ENCODE results near the gene IFRD2. TPM values are rescaled to one million over a fixed set of nuclear protein-coding genes. Genes with fewer than 3 reads are reported as not detected.

IFRD2 gene
- polyA plus RNA-seq, 1 of the 3 experiments (the other 2 are of a cell fraction), result 73.2 TPM

- DNase-seq, result no peak
- peaks cover 0 to 11% of the 10 kb centered on the region in 2 experiments; a peak in 1 of 4 replicates for H3K4me1 ChIP-seq (ENCODE audit: control insufficient read depth in 1 of 2, insufficient read depth in 2 of 2, low read depth in 1 of 2, low read length in 1 of 2)
- no peaks in the 10 kb centered on the region for H3K36me3 ChIP-seq (replicated peaks in 1 of 2; ENCODE audit: control insufficient read depth in 1 of 2, insufficient read depth in 2 of 2, low read length in 1 of 2)
- H4K20me1 ChIP-seq (ENCODE audit: insufficient read depth), result no peaks in the 10 kb centered on the region
- H3K9me3 ChIP-seq, result no peaks in the 10 kb centered on the region
- no peak overlapping the region for H3K9ac ChIP-seq
- H3K27me3 ChIP-seq (ENCODE audit: insufficient read depth), result 0 out of 2 replicates have a peak, but pooled peaks cover 16% of the 10 kb centered on the region
- no peak overlapping the region for H3K4me3 ChIP-seq (ENCODE audit: low read depth in 2 of 2, low read length in 1 of 2)
- 62% methylated on average over 45 of the region's 79 CpGs for WGBS (ENCODE audit: low lambda C conversion rate)
- H3K27ac ChIP-seq (ENCODE audit: low read depth in 2 of 2, low read length in 1 of 2), result no peak overlapping the region
- no peak overlapping the region for H2AFZ ChIP-seq (ENCODE audit: low read depth)
- CTCF ChIA-PET, result interaction anchor here (1.0 to 12.2 kb wide), 13 partner anchors 8 to 162 kb away, joined by 3 to 206 read pairs (median 11); partner anchors contain the start of genes GNAT1, HYAL3 and NAA80
- no peaks in the 10 kb centered on the region for H3K79me2 ChIP-seq (ENCODE audit: insufficient read depth)
- no peak overlapping the region for H3K4me2 ChIP-seq
- no peaks in the 10 kb centered on the region for H3K9me2 ChIP-seq
- TF ChIP-seq EP300 (IDR thresholded peaks at IDR 0.05; ENCODE audit: borderline replicate concordance in 1 of 2, low read depth in 1 of 2, low read length in 1 of 2), result no peak
- no peak for TF ChIP-seq JUND (IDR thresholded peaks at IDR 0.05)
- no peak for TF ChIP-seq RFX5 (IDR thresholded peaks at IDR 0.05; ENCODE audit: low read length)
- no peak for TF ChIP-seq SMC3 (IDR thresholded peaks at IDR 0.05; ENCODE audit: low read depth, low read length)
- no peak for TF ChIP-seq ZBTB33 (IDR thresholded peaks at IDR 0.05; ENCODE audit: borderline replicate concordance, low read depth)
- TF ChIP-seq FOXJ3 (CRISPR knock-in tag; IDR thresholded peaks at IDR 0.05), result no peak
- no peak for TF ChIP-seq RXRA (IDR thresholded peaks at IDR 0.05; ENCODE audit: borderline replicate concordance, low read depth)
- no peak for TF ChIP-seq RCOR1 (IDR thresholded peaks at IDR 0.05; ENCODE audit: low read length)
- TF ChIP-seq NRF1 (IDR thresholded peaks at IDR 0.05; ENCODE audit: low read depth, low read length), result no peak
- TF ChIP-seq GABPA (IDR thresholded peaks at IDR 0.05; ENCODE audit: low read depth), result no peak
- no peak for TF ChIP-seq REST (IDR thresholded peaks at IDR 0.05; ENCODE audit: low read depth, low read length)
- no peak for TF ChIP-seq USF2 (IDR thresholded peaks at IDR 0.05; ENCODE audit: borderline replicate concordance, low read depth, low read length)
- no peak for TF ChIP-seq FOXM1 (IDR thresholded peaks at IDR 0.05; ENCODE audit: low read depth)
- TF ChIP-seq MAX (IDR thresholded peaks at IDR 0.05; ENCODE audit: low read depth), result no peak
- no peak for TF ChIP-seq RAD21 (IDR thresholded peaks at IDR 0.05; ENCODE audit: low read length)
- POLR2A ChIA-PET, result no interaction called here
- peaks cover 14% of the 10 kb centered on the region for H3F3A ChIP-seq (replicated peaks; ENCODE audit: insufficient read depth)
These were observed 16.1 kb downstream of the IFRD2 start for GRCh38 chr3:50275996-50276761.

All from SK-N-SH (cell line).